K562 (cell line): ENCODE results near the gene PRRG4. TPM values are rescaled to one million over a fixed set of nuclear protein-coding genes. Genes with fewer than 3 reads are reported as not detected.

ENCODE experiments used
- ATAC-seq: fragments of 200-7000 bp; cut with Tn5 transposase; 3 replicates; pipeline ENCODE4 v1.9.1; 2020; ENCODE audit warnings: moderate library complexity
- BruUV-seq: library from RNA; stranded (reverse); fragments of 400-500 nt; replicated peaks from 2 replicates; lab custom pipeline; 2021; lab: Mats Ljungman, UMichigan
- CTCF ChIA-PET: fragments of 300-600 bp; formaldehyde crosslinking; extraction: SDS; loops from one replicate; lab custom pipeline; 2021; ENCODE audit warnings: low intra/inter-chr PET ratio; lab: Yijun Ruan, JAX
- POLR2A ChIA-PET: fragments of 300-600, 350-650 bp; sonication (Branson Sonifier 250); formaldehyde crosslinking; extraction: SDS; loops from one replicate; lab custom pipeline; 2021; ENCODE audit warnings: antibody characterized with exemption, inconsistent platforms; lab: Yijun Ruan, JAX
- DNase-seq, 4 experiments: peaks; one replicate each; pipeline versions ENCODE4 v3.0.0 to v3.0.0-alpha.2; 2011 to 2018; ENCODE audit warnings: low spot score in 3 of 4, mixed read lengths in 3 of 4; ENCODE audit errors: extremely low read depth in 1 of 4
- FAIRE-seq: peaks from 2 replicates; lab custom pipeline; 2011; peaks lifted over from hg19 to GRCh38; lab: Jason Lieb, UNC
- H2AFZ ChIP-seq: 2 replicates; pipeline ENCODE4 v1.6.0; 2011; ENCODE audit warnings: low read depth, low read length, control low read depth, inconsistent platforms
- H3K27ac ChIP-seq: fragments of 200-600 bp; 3 replicates; pipeline ENCODE4 v1.8.0; 2011; ENCODE audit warnings: low read depth, mild to moderate bottlenecking, control low read depth, inconsistent platforms, low read length, moderate library complexity, mixed read lengths; ENCODE audit errors: extremely low read depth
- H3K27me3 ChIP-seq, 2 experiments: fragments of 300-600 bp in 1 of 2; 2 replicates in 1 of 2; 3 replicates in 1 of 2; pipeline versions ENCODE4 v1.6.0 to v1.8.0; 2011; ENCODE audit warnings: inconsistent platforms in 2 of 2, low read length in 2 of 2, mild to moderate bottlenecking in 1 of 2, mixed read lengths in 1 of 2, moderate library complexity in 1 of 2; ENCODE audit not compliant: control insufficient read depth in 2 of 2, insufficient read depth in 2 of 2
- H3K36me3 ChIP-seq: fragments of 300-600 bp; 3 replicates; pipeline ENCODE4 v1.8.0; 2011; ENCODE audit warnings: mild to moderate bottlenecking, low read length, inconsistent platforms; ENCODE audit not compliant: control insufficient read depth, insufficient read depth
- H3K4me1 ChIP-seq, 2 experiments: fragments of 200-600 bp in 1 of 2; replicated peaks in 1 of 2; 2 replicates in 1 of 2; 3 replicates in 1 of 2; pipeline versions ENCODE4 v1.5.1 to v1.8.0; 2011; ENCODE audit warnings: inconsistent platforms in 2 of 2, low read length in 2 of 2, mild to moderate bottlenecking in 1 of 2, mixed read lengths in 1 of 2, moderate library complexity in 1 of 2; ENCODE audit not compliant: control insufficient read depth in 2 of 2, insufficient read depth in 2 of 2
- H3K4me2 ChIP-seq: 2 replicates; pipeline ENCODE4 v1.6.1; 2011; ENCODE audit warnings: low read length, control low read depth, inconsistent platforms, mixed read lengths; ENCODE audit not compliant: insufficient read depth
- H3K4me3 ChIP-seq: fragments of 200-600 bp; sonication (generic), shearing (Covaris generic); 2 replicates; pipeline ENCODE4 v1.5.1; 2016; ENCODE audit warnings: control low read depth, inconsistent platforms
- H3K79me2 ChIP-seq: fragments of 200-600 bp; 3 replicates; pipeline ENCODE4 v1.8.0; 2011; ENCODE audit warnings: low read length, inconsistent platforms; ENCODE audit not compliant: control insufficient read depth, insufficient read depth
- H3K9ac ChIP-seq, 2 experiments: 2 replicates each; pipeline versions ENCODE4 v1.6.0 to v1.6.1; 2011; ENCODE audit warnings: low read depth in 2 of 2, low read length in 2 of 2, control low read depth in 1 of 2, inconsistent platforms in 1 of 2, mild to moderate bottlenecking in 1 of 2, mixed read lengths in 1 of 2; ENCODE audit not compliant: insufficient read depth in 1 of 2
- H3K9me1 ChIP-seq: one replicate; pipeline ENCODE4 v1.6.0; 2011; ENCODE audit warnings: inconsistent platforms, mild to moderate bottlenecking, low read length, moderate library complexity; ENCODE audit not compliant: control insufficient read depth, insufficient read depth
- H3K9me3 ChIP-seq: replicated peaks from 2 replicates; pipeline ENCODE4 v1.5.1; 2011; ENCODE audit warnings: low read depth, low read length, inconsistent platforms; ENCODE audit not compliant: control insufficient read depth, insufficient read depth
- H4K20me1 ChIP-seq: replicated peaks from 2 replicates; pipeline ENCODE4 v1.6.1; 2011; ENCODE audit warnings: low read length, inconsistent platforms, mixed read lengths; ENCODE audit not compliant: control insufficient read depth, insufficient read depth
- ARID1B ChIP-seq: fragments of 450-650 bp; IDR thresholded peaks from 2 replicates; pipeline ENCODE4 v1.6.1; 2016; ENCODE audit warnings: antibody characterized with exemption, mild to moderate bottlenecking, inconsistent platforms
- FIP1L1 ChIP-seq: fragments of 200-400 bp; formaldehyde crosslinking; IDR thresholded peaks from 2 replicates; pipeline ENCODE4 v1.6.1; 2018; ENCODE audit warnings: mild to moderate bottlenecking, low read depth, low read length; ENCODE audit not compliant: poor library complexity, severe bottlenecking
- GTF2E2 ChIP-seq: fragments of 200-800 bp; sonication (Bioruptor generic); IDR thresholded peaks from 2 replicates; pipeline ENCODE4 v1.6.1; 2016; ENCODE audit warnings: missing genetic modification characterization, missing compliant biosample characterization
- KLF6 ChIP-seq: fragments of 250-450 bp; sonication (Bioruptor Pico); IDR thresholded peaks from 2 replicates; pipeline ENCODE4 v1.4.0; 2020; ENCODE audit warnings: mild to moderate bottlenecking, moderate library complexity, borderline replicate concordance
- PHF8 ChIP-seq: fragments of 200-600 bp; sonication (generic); IDR thresholded peaks from 2 replicates; pipeline ENCODE4 v1.6.1; 2012; ENCODE audit warnings: mixed run types, mild to moderate bottlenecking, inconsistent platforms, low read length, moderate library complexity, borderline replicate concordance
- ZBTB1 ChIP-seq: sonication (generic); formaldehyde crosslinking; IDR thresholded peaks from 2 replicates; pipeline ENCODE4 v1.8.1; 2023; ENCODE audit warnings: missing genetic modification reagents, low read depth, mild to moderate bottlenecking, borderline replicate concordance
- WGBS: fragments of 100-300 bp; shearing (Covaris generic); methylation state at CpG from one replicate; pipeline ENCODE4 v1.1.6; 2016; ENCODE audit warnings: low coverage, mixed read lengths; ENCODE audit not compliant: insufficient coverage; ENCODE audit errors: missing lambda C conversion rate; 5-methylcytosine and 5-hydroxymethylcytosine counted together
- in situ Hi-C: fragments of 300-500 bp; cut with MboI; formaldehyde crosslinking; loops from 4 replicates; pipeline ENCODE4 v1.15.0; 2018; ENCODE audit warnings: inconsistent platforms, mixed read lengths
- intact Hi-C: fragments of 100-400 bp; cut with micrococcal nuclease; formaldehyde crosslinking; loops from 2 replicates; pipeline ENCODE4 v1.14.2; 2022
- polyA plus RNA-seq, 8 experiments: library from polyadenylated mRNA; depleted of rRNA in 4 of 8; stranded (reverse) in 5 of 8; unstranded in 3 of 8; fragments of >200 nt; fragmentation: Nextera tagmentation in 2 of 8; fragmentation: Illumina TruSeq in 1 of 8; extraction: Ambion mirVana in 2 of 8; extraction: Trizol in 1 of 8; gene quantifications; 2 replicates each; pipeline versions ENCODE4 v1.2.1 to v1.2.3, GENCODE V29; 2011 to 2014; ENCODE audit warnings: inconsistent platforms in 1 of 8, missing spikeins in 1 of 8
- total RNA-seq, 7 experiments: library from RNA; depleted of rRNA in 6 of 7; stranded (reverse); fragments of >200 nt in 6 of 7; fragmentation: Illumina TruSeq in 2 of 7; extraction: Trizol in 2 of 7; gene quantifications; 2 replicates each; pipeline versions ENCODE4 v1.2.1 to v1.2.3, GENCODE V29; 2011 to 2021; ENCODE audit warnings: low replicate concordance in 1 of 7
- TF ChIP-seq, protein P1 (sequence below): sonication (generic); formaldehyde crosslinking; IDR thresholded peaks from 2 replicates; pipeline ENCODE4 v1.8.0; 2022; ENCODE audit warnings: missing genetic modification reagents, mild to moderate bottlenecking, moderate library complexity, borderline replicate concordance
- TF ChIP-seq, protein P2 (sequence below), 2 experiments: fragments of 450-650 bp; conservative IDR thresholded peaks; 2 replicates each; pipeline ENCODE4 v1.6.1; 2017; ENCODE audit warnings: mild to moderate bottlenecking in 2 of 2, moderate library complexity in 2 of 2
- TF ChIP-seq, protein P3 (sequence below): sonication (generic); formaldehyde crosslinking; IDR thresholded peaks from 2 replicates; pipeline ENCODE4 v1.8.0; 2022; ENCODE audit warnings: mild to moderate bottlenecking, missing genetic modification reagents
- TF ChIP-seq, protein P4 (sequence below), 2 experiments: fragments of 450-650 bp; IDR thresholded peaks; 2 replicates each; pipeline ENCODE4 v1.6.1; 2016

Gene PRRG4
- total and polyA plus RNA-seq, 9 of the 15 experiments (the other 6 are each of a cell fraction or from before 2014, with no cell fraction given) = not detected

DNA sequence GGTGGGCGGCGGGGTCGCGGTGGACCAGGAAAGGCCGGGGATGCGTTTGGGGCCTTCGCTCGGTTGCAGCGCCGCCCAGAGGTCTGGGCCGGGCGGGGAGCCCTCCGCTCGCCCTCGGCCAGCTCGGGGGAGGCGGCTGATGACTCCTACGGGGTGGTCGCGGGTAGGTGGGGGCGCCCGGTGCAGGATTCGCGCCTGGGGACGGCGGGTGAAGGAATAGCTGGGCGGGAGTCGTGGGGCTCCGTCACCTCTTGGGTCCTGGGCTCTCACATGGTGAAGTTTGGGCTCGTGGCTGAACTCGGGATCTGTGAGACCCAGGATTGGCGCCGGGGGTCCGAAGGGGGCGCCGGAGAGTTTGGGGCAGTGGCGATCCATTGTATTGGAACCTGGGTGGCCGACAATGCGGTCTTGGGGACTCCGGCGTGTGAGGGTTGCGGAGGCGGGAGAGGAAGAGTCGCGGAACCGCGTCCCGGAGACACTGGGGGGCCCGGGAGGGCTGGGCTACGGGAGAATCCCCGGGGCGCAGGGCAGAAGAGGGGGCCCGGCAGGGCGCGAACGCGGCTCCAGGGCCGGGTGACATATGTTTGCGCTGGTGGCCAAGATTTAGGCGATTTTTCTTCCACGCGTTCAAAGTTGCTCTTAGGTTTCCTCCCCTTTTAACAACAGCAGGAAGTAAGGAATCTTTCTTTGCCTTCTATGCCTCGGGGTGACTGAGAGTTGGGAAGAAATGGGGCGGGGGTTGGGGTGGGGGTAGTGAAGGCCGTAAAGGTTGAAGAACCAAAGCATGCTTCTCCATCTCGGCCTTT, 63.8 kb downstream of the PRRG4 start:
- Histone ChIP-seq H4K20me1 (peaks cover 12% of the 10 kb centered on the region), H3K9ac (peak overlapping the region; percentile 93 to 99), H3K4me3 (peak overlapping the region; percentile 97), H3K27me3 (no peaks in the 10 kb centered on the region), H3K36me3 (peaks cover 22% of the 10 kb centered on the region; the same call in 2 of the 3 replicates), H3K27ac (peak overlapping the region; percentile 96), H3K4me1 (peaks cover 9 to 20% of the 10 kb centered on the region in 2 experiments; a peak in 4 of 5 replicates), H2AFZ (peak overlapping the region; percentile 91), H3K9me1 (no peaks in the 10 kb centered on the region), H3K9me3 (no peaks in the 10 kb centered on the region), H3K4me2 (peak overlapping the region; percentile 83), H3K79me2 (peaks cover 67% of the 10 kb centered on the region)
- under 1% methylated on average over 43 of the region's 66 CpGs for WGBS
- ChIA-PET POLR2A (interaction anchor here (0.5 to 1.2 kb wide), 7 partner anchors 12 to 376 kb away, joined by 3 to 4 read pairs (median 3); partner anchors contain the start of gene TCP11L1), CTCF (no interaction called here)
- no peak for FAIRE-seq
- BruUV-seq = no TSS peak
- ATAC-seq = peak; percentile 71
- in situ Hi-C loops = no loop called here
- intact Hi-C loops = no loop called here
- peak; percentile 66 to 74 (median 71) for DNase-seq
- TF ChIP-seq PHF8 = peak; percentile 46
- TF ChIP-seq, protein P1, sequence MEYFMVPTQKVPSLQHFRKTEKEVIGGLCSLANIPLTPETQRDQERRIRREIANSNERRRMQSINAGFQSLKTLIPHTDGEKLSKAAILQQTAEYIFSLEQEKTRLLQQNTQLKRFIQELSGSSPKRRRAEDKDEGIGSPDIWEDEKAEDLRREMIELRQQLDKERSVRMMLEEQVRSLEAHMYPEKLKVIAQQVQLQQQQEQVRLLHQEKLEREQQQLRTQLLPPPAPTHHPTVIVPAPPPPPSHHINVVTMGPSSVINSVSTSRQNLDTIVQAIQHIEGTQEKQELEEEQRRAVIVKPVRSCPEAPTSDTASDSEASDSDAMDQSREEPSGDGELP (CRISPR knock-in tag) = peak; percentile 52; the same call in 1 of the 2 replicates
- TF ChIP-seq, protein P2, sequence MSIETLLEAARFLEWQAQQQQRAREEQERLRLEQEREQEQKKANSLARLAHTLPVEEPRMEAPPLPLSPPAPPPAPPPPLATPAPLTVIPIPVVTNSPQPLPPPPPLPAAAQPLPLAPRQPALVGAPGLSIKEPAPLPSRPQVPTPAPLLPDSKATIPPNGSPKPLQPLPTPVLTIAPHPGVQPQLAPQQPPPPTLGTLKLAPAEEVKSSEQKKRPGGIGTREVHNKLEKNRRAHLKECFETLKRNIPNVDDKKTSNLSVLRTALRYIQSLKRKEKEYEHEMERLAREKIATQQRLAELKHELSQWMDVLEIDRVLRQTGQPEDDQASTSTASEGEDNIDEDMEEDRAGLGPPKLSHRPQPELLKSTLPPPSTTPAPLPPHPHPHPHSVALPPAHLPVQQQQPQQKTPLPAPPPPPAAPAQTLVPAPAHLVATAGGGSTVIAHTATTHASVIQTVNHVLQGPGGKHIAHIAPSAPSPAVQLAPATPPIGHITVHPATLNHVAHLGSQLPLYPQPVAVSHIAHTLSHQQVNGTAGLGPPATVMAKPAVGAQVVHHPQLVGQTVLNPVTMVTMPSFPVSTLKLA (conservative IDR thresholded peaks at IDR 0.05) = peak; percentile 32 to 54; a peak in 2 of 4 replicates
- TF ChIP-seq FIP1L1 = peak; percentile 86
- 0 out of 2 replicates have a peak, but pooled peaks have one; percentile 36 for TF ChIP-seq KLF6 (CRISPR knock-in tag)
- TF ChIP-seq ZBTB1 = peak; percentile 49; the same call in 1 of the 2 replicates
- peak; percentile 13; the same call in 1 of the 2 replicates for TF ChIP-seq ARID1B
- 0 out of 2 replicates have a peak, but pooled peaks have one; percentile 33 for TF ChIP-seq GTF2E2 (tag)
- TF ChIP-seq, protein P3, sequence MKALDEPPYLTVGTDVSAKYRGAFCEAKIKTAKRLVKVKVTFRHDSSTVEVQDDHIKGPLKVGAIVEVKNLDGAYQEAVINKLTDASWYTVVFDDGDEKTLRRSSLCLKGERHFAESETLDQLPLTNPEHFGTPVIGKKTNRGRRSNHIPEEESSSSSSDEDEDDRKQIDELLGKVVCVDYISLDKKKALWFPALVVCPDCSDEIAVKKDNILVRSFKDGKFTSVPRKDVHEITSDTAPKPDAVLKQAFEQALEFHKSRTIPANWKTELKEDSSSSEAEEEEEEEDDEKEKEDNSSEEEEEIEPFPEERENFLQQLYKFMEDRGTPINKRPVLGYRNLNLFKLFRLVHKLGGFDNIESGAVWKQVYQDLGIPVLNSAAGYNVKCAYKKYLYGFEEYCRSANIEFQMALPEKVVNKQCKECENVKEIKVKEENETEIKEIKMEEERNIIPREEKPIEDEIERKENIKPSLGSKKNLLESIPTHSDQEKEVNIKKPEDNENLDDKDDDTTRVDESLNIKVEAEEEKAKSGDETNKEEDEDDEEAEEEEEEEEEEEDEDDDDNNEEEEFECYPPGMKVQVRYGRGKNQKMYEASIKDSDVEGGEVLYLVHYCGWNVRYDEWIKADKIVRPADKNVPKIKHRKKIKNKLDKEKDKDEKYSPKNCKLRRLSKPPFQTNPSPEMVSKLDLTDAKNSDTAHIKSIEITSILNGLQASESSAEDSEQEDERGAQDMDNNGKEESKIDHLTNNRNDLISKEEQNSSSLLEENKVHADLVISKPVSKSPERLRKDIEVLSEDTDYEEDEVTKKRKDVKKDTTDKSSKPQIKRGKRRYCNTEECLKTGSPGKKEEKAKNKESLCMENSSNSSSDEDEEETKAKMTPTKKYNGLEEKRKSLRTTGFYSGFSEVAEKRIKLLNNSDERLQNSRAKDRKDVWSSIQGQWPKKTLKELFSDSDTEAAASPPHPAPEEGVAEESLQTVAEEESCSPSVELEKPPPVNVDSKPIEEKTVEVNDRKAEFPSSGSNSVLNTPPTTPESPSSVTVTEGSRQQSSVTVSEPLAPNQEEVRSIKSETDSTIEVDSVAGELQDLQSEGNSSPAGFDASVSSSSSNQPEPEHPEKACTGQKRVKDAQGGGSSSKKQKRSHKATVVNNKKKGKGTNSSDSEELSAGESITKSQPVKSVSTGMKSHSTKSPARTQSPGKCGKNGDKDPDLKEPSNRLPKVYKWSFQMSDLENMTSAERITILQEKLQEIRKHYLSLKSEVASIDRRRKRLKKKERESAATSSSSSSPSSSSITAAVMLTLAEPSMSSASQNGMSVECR = peak; percentile 44
- TF ChIP-seq, protein P4, sequence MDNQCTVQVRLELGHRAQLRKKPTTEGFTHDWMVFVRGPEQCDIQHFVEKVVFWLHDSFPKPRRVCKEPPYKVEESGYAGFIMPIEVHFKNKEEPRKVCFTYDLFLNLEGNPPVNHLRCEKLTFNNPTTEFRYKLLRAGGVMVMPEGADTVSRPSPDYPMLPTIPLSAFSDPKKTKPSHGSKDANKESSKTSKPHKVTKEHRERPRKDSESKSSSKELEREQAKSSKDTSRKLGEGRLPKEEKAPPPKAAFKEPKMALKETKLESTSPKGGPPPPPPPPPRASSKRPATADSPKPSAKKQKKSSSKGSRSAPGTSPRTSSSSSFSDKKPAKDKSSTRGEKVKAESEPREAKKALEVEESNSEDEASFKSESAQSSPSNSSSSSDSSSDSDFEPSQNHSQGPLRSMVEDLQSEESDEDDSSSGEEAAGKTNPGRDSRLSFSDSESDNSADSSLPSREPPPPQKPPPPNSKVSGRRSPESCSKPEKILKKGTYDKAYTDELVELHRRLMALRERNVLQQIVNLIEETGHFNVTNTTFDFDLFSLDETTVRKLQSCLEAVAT (IDR thresholded peaks at IDR 0.05) = 0 out of 4 replicates have a peak, but pooled peaks of 1 of the 2 experiments have one; percentile 39
